ENCODE measurements around the gene SSX4.
"Not testable (repeated sequence)": the region's sequence is repeated elsewhere in the genome, so short reads cannot be mapped to it uniquely, and the experiment has no call there.

- not testable (repeated sequence) for TF ChIP-seq POLR2A, CTCF (IDR thresholded peaks at IDR 0.05)
Measured at GRCh38 chrX:48370408-48370807, 12.9 kb upstream of the SSX4 start.
